IPS-20b (cell line): ENCODE results near the gene DNALI1.
"Not testable (repeated sequence)": the region's sequence is repeated elsewhere in the genome, so short reads cannot be mapped to it uniquely, and the experiment has no call there.

Source experiments
- H3K27ac ChIP-seq: one replicate; pipeline ENCODE4 v1.5.1; 2013; ENCODE audit warnings: low read length
- H3K27me3 ChIP-seq: 2 replicates; pipeline ENCODE4 v1.6.1; 2013; ENCODE audit warnings: mild to moderate bottlenecking, low read length, inconsistent platforms; ENCODE audit not compliant: insufficient read depth
- H3K36me3 ChIP-seq: 2 replicates; pipeline ENCODE4 v1.6.1; 2013; ENCODE audit warnings: low read depth, mild to moderate bottlenecking, inconsistent platforms, low read length, moderate library complexity; ENCODE audit not compliant: insufficient read depth
- H3K4me1 ChIP-seq: 2 replicates; pipeline ENCODE4 v1.6.1; 2013; ENCODE audit warnings: mild to moderate bottlenecking, control low read depth, inconsistent platforms, low read length, moderate library complexity; ENCODE audit not compliant: insufficient read depth
- H3K4me3 ChIP-seq: 2 replicates; pipeline ENCODE4 v1.5.1; 2013; ENCODE audit warnings: mild to moderate bottlenecking, low read length, inconsistent platforms
- H3K9ac ChIP-seq: 2 replicates; pipeline ENCODE4 v1.6.1; 2013; ENCODE audit warnings: low read depth, mild to moderate bottlenecking, inconsistent platforms, low read length, moderate library complexity
- H3K9me3 ChIP-seq: 2 replicates; pipeline ENCODE4 v1.6.1; 2013; ENCODE audit warnings: mild to moderate bottlenecking, low read depth, low read length, inconsistent platforms; ENCODE audit not compliant: insufficient read depth

DNALI1 gene

GRCh38 chr1:37533317-37534093 is 23.2 kb upstream of the DNALI1 start:
- H3K27ac ChIP-seq: no peak overlapping the region
- no peaks in the 10 kb centered on the region for H3K4me1 ChIP-seq
- peaks cover 28% of the 10 kb centered on the region for H3K36me3 ChIP-seq
- H3K4me3 ChIP-seq: no peak overlapping the region
- H3K27me3 ChIP-seq: no peaks in the 10 kb centered on the region
- no peaks in the 10 kb centered on the region for H3K9me3 ChIP-seq
- no peak overlapping the region for H3K9ac ChIP-seq

- Histone ChIP-seq H3K27me3 (no peaks in the 10 kb centered on the region), H3K4me1 (no peaks in the 10 kb centered on the region), H3K9ac (no peak overlapping the region), H3K36me3 (peaks cover 60% of the 10 kb centered on the region), H3K4me3 (no peak overlapping the region), H3K27ac (no peak overlapping the region), H3K9me3 (no peaks in the 10 kb centered on the region)
Observed at GRCh38 chr1:37537378-37537777, 19.4 kb upstream of the DNALI1 start.

GRCh38 chr1:37539154-37539553 is 17.6 kb upstream of the DNALI1 start:
- H3K27ac ChIP-seq, H3K27me3 ChIP-seq, H3K9ac ChIP-seq, H3K4me3 ChIP-seq, H3K4me1 ChIP-seq, H3K9me3 ChIP-seq: not testable (repeated sequence)
- H3K36me3 ChIP-seq: peaks cover 74% of the 10 kb centered on the region

GRCh38 chr1:37540036-37540785 is 16.5 kb upstream of the DNALI1 start:
- no peak overlapping the region for H3K9ac ChIP-seq
- H3K36me3 ChIP-seq: peaks cover 80% of the 10 kb centered on the region

GRCh38 chr1:37544530-37544929 is 12.2 kb upstream of the DNALI1 start:
- Histone ChIP-seq H3K4me1 (no peaks in the 10 kb centered on the region), H3K9ac (no peak overlapping the region), H3K9me3 (no peaks in the 10 kb centered on the region), H3K4me3 (no peak overlapping the region), H3K36me3 (peaks cover 76% of the 10 kb centered on the region), H3K27ac (no peak overlapping the region), H3K27me3 (no peaks in the 10 kb centered on the region)

More at GRCh38 chr1:37540036-37540785, 16.5 kb upstream of the DNALI1 start:
- H3K4me3 ChIP-seq: no peak overlapping the region
- H3K27me3 ChIP-seq: no peaks in the 10 kb centered on the region
- no peaks in the 10 kb centered on the region for H3K9me3 ChIP-seq
- H3K27ac ChIP-seq: no peak overlapping the region
- no peaks in the 10 kb centered on the region for H3K4me1 ChIP-seq

GRCh38 chr1:37545019-37545418 is 11.7 kb upstream of the DNALI1 start:
- H3K4me3 ChIP-seq: no peak overlapping the region
- peaks cover 76% of the 10 kb centered on the region for H3K36me3 ChIP-seq
- H3K27ac ChIP-seq: no peak overlapping the region
- H3K27me3 ChIP-seq: no peaks in the 10 kb centered on the region
- no peak overlapping the region for H3K9ac ChIP-seq
- H3K4me1 ChIP-seq: no peaks in the 10 kb centered on the region
- H3K9me3 ChIP-seq: no peaks in the 10 kb centered on the region

- Histone ChIP-seq H3K9ac (no peak overlapping the region), H3K4me1 (peaks cover 6% of the 10 kb centered on the region; the same call in 1 of the 2 replicates), H3K4me3 (no peak overlapping the region), H3K9me3 (peaks cover under 1% of the 10 kb centered on the region; the same call in 1 of the 2 replicates), H3K36me3 (peaks cover 64% of the 10 kb centered on the region), H3K27ac (no peak overlapping the region), H3K27me3 (no peaks in the 10 kb centered on the region)
Observed at GRCh38 chr1:37549341-37549740, 7.4 kb upstream of the DNALI1 start.

GRCh38 chr1:37553598-37553926 is 3.2 kb upstream of the DNALI1 start:
- H3K9ac ChIP-seq: peak overlapping the region; percentile 81
- H3K27me3 ChIP-seq: no peaks in the 10 kb centered on the region
- no peak overlapping the region for H3K27ac ChIP-seq
- peaks cover 34% of the 10 kb centered on the region for H3K36me3 ChIP-seq
- peak overlapping the region; percentile 92 for H3K4me3 ChIP-seq
- peaks cover 4% of the 10 kb centered on the region for H3K9me3 ChIP-seq
- H3K4me1 ChIP-seq: peaks cover 10% of the 10 kb centered on the region

- Histone ChIP-seq H3K4me1 (peaks cover 10% of the 10 kb centered on the region), H3K4me3 (peak within 1 kb of the TSS; percentile 92), H3K27ac (no peak within 1 kb of the TSS), H3K9me3 (peaks cover 4% of the 10 kb centered on the region), H3K36me3 (peaks cover 28% of the 10 kb centered on the region), H3K27me3 (no peaks in the 10 kb centered on the region), H3K9ac (peak within 1 kb of the TSS; percentile 81)
Observed at GRCh38 chr1:37553927-37554808, 2.6 kb upstream of the DNALI1 start, which contains the start of gene SNIP1. SNIP1 (minus strand) TSS chr1:37554293; CDS start chr1:37554229, 64 bp downstream.

- H3K36me3 ChIP-seq: peaks cover 3% of the 10 kb centered on the region
- peaks cover 10% of the 10 kb centered on the region for H3K4me1 ChIP-seq
- peak overlapping the region; percentile 83 for H3K4me3 ChIP-seq
- peaks cover 4% of the 10 kb centered on the region for H3K9me3 ChIP-seq
- no peak overlapping the region for H3K27ac ChIP-seq
- H3K27me3 ChIP-seq: no peaks in the 10 kb centered on the region
- H3K9ac ChIP-seq: peak overlapping the region; percentile 75; the same call in 1 of the 2 replicates
Observed at GRCh38 chr1:37557402-37557801, 662 bp downstream of the DNALI1 start.

- Histone ChIP-seq H3K9me3 (peaks cover 4% of the 10 kb centered on the region), H3K9ac (no peak overlapping the region), H3K27me3 (no peaks in the 10 kb centered on the region), H3K4me3 (no peak overlapping the region), H3K4me1 (peaks cover 4% of the 10 kb centered on the region; the same call in 1 of the 2 replicates), H3K36me3 (no peaks in the 10 kb centered on the region), H3K27ac (no peak overlapping the region)
Observed at GRCh38 chr1:37558411-37558810, 1.7 kb downstream of the DNALI1 start.
